Activated CD4-positive, alpha-beta T cell treated with anti-CD3 and anti-CD28 coated beads, Interleukin-2, Interleukin-4, amounts not matched to agents 100 ng/mL and 50 ng/mL, durations not matched to agents 16 hours and 8 hours (primary cell): ENCODE measurements around the gene DTX2.
"Not testable (repeated sequence)": the region's sequence is repeated elsewhere in the genome, so short reads cannot be mapped to it uniquely, and the experiment has no call there.

Source experiments
- DNase-seq: peaks from one replicate; pipeline ENCODE4 v3.0.0-alpha.2; 2020; ENCODE audit warnings: low spot score

Gene DTX2

DNA sequence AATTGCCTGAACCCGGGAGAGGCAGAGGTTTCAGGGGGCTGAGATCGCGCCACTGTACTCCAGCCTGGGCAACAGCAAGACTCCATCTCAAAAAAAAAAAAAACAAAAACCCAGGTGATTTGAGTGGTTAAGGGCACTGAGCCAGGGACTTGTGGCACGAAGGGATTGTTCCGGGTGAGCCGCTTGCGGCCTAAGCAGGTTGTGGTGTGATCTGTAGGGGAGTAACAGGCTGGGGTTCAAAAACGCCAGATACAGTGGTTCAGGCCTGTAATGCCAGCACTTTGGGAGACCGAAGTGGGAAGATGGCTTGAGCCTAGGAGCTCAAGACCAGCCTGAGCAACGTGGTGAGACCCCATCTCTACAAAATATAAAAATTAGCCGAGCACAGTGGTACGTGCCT lies 17.7 kb upstream of the DTX2 start:
- not testable (repeated sequence) for DNase-seq

DNA sequence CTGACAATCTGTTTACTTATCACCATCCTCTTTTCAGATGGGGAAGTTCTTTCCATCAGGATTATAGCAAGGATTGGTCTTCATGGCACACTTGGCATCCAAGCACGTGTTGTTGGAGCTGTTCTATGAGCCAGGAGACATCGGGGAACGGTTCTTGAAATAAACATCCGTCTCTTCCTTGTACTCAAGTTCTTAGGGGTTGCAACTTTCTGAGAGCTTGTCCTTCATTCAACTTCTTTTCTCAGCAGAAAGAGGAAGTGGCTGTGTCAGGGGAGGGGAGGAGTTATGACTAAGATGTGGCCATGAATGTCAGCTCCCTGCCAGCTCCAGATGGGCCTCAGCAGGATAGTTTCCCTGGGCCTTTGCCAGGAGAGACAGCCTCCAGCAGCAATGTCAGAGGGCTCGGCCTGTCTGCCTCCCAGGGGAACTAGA lies 15.9 kb upstream of the DTX2 start:
- peak; percentile 37 for DNase-seq

DNA sequence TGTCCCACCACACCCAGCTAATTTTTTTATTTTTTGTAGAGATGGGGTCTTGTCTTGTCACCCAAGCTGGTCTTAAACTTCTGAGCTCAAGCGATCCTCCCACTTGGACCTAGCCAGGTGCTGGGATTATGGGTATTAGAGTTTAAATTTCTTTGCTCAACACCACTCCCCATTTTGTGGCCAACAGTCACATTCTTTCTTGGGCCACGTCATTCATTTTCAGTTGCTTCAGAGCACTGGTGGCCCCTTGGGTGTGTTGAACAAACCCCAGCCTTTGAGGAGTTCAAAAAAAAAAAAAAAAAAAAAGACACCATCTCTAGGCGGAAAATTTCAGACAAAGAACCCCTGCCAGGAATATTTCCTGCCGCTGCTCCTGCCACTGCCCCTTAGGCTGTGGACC lies 4.5 kb upstream of the DTX2 start:
- DNase-seq, result not testable (repeated sequence)

- not testable (repeated sequence) for DNase-seq
These were observed 3.0 kb upstream of the DTX2 start for GRCh38 chr7:76458504-76458903.

GRCh38 chr7:76460767-76461166 lies 742 bp upstream of the DTX2 start:
- not testable (repeated sequence) for DNase-seq

DNA sequence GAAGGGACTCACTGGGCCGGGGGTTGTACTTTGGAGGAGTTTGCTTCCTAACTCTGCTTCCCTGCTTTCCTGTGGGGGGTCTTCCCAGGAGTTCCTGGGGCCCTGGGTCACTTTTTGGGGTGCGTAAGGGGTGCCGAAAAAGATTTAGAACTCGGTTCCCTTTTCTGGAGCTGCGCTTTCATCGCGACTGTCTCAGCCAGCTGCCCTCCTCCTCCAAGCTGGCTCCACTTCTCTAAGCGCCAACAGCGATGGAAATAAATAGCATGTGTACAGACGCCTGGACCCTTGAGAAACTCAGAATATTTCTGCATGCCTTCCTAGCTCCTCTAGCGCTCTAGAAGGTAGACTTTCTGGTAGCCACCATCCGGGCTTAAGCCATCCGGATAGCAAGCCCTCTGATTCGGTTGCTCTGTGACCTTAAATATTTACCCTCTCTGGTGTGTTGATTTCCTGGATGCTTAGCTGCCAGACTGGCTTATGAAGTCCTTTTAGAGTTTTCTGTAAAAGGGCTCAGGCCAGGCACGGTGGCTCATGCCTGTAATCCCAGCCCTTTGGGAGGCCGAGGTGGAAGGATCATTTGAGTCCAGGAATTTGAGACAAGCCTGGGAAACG lies 868 bp downstream of the DTX2 start:
- not testable (repeated sequence) for DNase-seq

GRCh38 chr7:76464959-76465358 lies 3.5 kb downstream of the DTX2 start:
- not testable (repeated sequence) for DNase-seq

DNA sequence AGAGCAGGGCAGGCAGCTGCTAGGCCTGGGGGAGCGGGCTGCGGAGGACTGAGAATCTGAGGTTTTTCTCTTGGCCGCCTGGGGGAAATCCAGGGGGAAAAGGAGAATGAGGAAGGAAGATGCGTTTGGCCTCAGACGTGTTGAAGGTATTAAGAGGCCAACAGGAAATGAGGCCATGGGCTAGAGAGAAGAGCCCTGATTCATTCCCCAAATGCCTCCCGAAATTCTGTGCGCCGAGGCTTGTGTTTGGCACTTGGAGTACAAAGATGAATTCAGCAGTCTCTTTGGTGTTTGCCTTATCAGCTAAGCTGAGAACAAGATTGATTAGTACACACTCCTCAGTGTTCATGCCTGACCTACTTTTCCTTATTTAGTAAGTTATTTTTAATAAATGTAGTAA lies 4.4 kb downstream of the DTX2 start:
- not testable (repeated sequence) for DNase-seq

GRCh38 chr7:76467743-76468404 lies 6.4 kb downstream of the DTX2 start:
- DNase-seq, result not testable (repeated sequence)

DNA sequence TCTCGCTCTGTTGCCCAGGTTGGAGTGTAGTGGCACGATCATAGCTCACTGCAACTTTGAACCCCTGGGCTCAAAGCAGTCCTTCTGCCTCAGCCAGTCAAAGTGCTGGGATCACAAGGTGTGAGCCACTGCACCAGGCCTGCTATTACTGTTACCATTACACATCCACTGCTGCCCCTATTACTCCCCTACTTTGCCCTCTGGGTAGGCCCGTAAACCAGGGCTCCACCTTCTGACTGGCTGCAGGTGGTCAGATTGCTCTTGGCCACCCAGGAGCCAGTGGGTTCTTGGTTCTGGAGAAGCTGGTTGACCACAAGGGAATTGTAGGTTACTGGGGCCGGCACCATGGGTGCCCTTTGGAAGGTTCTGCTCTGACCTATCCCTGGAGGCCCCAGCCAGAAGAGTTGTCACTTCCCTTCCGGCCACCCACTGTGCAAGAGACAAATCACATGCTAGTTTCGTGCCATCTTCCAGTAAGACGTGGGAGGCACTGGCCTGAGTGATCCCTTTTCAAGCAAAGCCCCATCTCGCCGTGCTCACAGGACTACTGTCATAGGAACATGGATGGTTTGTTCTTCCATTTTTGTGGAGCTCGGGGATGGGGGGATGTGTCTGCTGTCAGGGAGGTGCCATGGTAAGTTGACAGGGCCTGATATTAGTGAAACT lies 10.2 kb downstream of the DTX2 start:
- DNase-seq, result not testable (repeated sequence)

DNA sequence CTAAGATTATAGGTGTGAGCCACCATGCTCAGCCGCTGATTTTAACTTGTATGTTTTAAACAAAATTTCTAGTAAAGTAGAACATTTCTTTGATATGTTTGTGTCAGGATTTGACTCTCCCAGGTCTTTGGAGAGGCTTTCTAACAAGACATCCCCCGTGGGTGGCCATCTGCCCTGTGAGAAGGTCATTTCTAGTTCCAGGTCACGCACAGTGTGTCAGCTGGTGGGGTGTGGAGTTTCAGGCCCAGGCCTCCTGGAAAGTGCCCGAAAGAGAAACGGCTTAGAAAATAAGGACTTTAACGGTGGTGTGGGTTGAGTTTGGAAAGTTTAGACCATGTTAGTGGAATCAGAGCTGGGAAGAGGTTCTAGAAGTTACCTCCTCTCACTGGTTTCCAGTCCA lies 11.6 kb downstream of the DTX2 start:
- DNase-seq, result not testable (repeated sequence)

DNA sequence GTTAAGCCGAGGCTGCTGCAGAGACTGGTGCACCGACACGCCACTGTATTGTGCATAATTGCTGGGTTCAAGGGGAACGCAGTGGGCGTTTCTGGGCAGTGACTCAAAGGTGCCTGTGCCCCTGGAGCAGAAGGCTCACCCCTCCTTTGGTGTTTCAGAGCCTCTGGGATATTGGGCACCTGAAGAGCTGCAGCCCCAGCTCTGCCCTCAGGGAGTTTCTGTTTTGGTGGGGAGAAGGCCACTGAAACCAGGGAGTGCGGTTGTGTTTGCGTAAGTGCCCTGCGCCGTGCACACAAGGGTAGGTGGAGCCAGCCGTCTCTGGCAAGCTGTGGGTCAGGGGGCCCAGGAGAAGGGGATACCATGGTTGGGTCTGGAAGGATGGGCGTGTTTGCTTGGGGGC lies 14.8 kb downstream of the DTX2 start:
- not testable (repeated sequence) for DNase-seq

DNA sequence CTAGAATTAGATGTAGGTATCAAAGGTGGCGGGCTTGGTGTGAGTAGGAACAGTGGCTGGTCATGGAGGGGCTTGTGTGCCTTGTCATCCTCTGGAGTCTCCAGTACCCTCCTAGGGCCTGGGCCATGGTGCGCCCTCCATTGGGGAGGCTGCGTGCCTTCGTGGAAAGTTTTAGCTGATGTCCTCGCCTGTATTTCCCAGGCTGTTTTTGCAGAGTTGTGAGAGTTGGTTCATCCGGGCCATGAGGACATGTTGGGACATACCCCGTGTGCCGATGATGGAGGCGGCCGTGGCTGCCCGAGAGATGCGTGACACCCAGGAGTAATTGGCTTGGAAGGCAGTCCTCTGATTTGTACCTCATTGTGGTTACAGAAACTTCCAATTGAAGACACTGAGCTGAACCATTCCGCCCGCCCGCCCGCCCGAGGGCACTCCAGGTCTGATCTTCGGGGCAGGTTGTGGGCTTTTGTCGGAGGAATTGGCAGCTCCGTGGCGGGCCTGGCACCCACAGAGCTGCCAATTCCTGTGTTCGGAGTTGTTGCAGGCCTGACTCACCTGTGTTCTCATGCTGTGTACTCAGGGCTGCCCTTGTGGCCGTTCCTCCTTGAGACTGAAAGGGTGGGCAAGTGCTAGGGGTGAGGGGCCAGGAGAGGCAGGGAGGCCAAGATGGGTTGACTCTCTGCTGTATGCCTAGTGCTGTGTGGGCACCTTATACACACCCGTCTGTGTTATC lies 15.4 kb downstream of the DTX2 start:
- not testable (repeated sequence) for DNase-seq

- not testable (repeated sequence) for DNase-seq
These were observed 18.1 kb downstream of the DTX2 start for GRCh38 chr7:76479628-76480027.

DNA sequence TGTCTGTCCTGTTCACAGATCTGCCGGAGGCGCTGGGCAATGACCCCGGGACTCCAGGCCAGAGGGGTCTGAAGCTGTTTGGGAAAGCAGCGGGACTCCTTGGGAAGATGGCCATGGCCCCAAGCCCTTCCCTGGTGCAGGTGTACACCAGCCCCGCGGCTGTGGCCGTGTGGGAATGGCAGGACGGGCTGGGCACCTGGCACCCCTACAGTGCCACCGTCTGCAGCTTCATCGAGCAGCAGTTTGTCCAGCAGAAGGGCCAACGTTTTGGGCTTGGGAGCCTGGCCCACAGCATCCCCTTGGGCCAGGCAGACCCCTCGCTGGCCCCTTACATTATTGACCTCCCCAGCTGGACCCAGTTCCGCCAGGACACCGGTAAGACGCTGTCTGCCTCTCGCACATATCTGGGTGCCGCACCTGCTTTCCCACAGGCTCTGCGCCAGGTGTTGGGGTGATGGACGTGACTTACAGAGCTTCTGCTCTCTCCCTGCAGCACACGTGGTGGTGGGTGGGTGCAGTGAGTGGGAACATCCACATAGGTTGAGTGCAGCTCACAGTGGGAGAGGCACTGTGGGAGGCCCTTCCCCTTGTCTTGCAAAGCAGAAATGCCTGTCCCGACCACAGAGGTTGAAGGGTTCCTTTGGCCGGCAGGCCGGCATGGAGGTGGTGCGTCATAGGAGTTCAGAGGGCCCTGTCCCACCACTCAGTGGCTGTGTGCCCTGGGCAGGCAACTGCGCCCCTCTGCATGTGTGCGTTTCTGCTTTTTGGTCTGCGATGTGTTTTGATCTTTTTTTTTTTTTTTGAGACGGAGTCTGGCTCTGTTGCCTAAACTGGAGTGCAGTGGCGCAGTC lies 19.1 kb downstream of the DTX2 start:
- DNase-seq, result not testable (repeated sequence)

GRCh38 chr7:76482660-76483059 lies 21.2 kb downstream of the DTX2 start:
- not testable (repeated sequence) for DNase-seq

DNA sequence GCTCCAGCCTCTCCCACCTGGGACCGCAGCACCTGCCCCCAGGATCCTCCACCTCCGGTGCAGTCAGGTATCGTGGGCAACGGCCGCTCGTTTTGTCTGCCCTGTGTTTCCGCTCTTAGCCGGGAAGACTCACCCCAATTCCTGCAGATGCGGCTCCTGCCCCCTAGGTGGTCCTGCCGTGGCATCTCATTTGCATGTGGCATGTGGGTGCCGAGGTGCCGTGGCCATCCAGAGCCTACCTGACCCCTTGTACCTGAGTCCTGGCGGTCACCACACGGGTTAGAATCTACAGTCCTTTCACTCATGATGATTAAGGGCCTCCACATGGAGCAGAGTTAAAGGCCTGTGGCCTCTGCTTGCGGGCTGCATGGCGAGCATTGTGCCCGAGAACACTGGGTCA lies 21.6 kb downstream of the DTX2 start:
- not testable (repeated sequence) for DNase-seq

GRCh38 chr7:76484456-76484855 lies 22.9 kb downstream of the DTX2 start:
- not testable (repeated sequence) for DNase-seq

- DNase-seq, result not testable (repeated sequence)
These were observed 24.5 kb downstream of the DTX2 start for GRCh38 chr7:76485822-76486610.

DNA sequence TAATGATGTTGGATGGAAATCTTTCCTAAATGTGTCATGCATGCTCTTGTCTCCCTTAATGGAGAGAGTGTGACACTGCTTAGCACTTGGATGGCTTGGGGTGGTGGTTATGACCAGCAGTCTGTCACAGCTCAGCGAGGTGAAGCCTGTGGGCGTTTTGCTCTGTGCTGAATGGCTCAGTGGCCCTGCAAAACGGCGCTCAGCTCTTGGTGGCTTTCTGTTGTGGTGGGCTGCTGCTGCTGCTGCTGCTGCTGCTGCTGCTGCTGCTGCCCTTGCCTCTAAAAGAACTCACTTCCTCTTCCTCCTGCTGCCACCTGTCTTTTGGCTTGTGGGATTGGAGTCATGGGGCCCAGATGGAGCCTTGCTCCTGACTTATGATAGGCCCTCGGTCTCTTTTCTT lies 25.1 kb downstream of the DTX2 start:
- DNase-seq, result peak; percentile 7

DNA sequence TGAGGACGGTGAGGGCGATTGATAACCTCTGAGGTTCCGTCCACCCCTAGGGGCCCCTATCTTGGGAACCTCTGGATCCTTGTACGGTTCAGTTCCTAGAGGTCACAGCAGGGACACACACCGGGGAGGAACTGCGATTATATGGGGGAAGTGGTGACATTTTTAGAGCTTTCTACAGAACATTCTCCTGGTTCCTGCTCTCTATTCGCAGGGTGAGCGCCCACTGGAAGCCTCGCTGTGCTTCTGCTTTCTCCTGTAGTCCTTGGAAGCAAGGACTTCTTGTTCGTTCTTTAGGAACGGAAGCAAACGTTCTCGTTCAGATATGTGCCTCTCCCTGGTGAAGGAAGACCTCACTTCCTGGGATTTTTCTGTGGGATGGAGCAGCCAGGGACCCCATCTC lies 26.5 kb downstream of the DTX2 start:
- DNase-seq, result not testable (repeated sequence)
